Liver (tissue), 9 donors: Measurements from ENCODE around the gene LRRC15. TPM values are rescaled to one million over a fixed set of nuclear protein-coding genes. Genes with fewer than 3 reads are reported as not detected.

Experiments
- DNase-seq: peaks from one replicate; pipeline ENCODE4 v3.0.0-alpha.2; 2017; ENCODE audit warnings: low spot score
- H3K27ac ChIP-seq, 2 donors: one replicate each; pipeline ENCODE4 v1.7.0; 2013; ENCODE audit warnings: inconsistent platforms in 2 of 2, low read length in 2 of 2, control low read depth in 1 of 2, low read depth in 1 of 2, mild to moderate bottlenecking in 1 of 2
- H3K27me3 ChIP-seq, 4 donors: one replicate each; pipeline versions ENCODE4 v1.6.1 to v1.7.0; 2013; ENCODE audit warnings: low read length in 3 of 4, inconsistent platforms in 1 of 4, mild to moderate bottlenecking in 1 of 4, moderate library complexity in 1 of 4; ENCODE audit not compliant: control insufficient read depth in 4 of 4, insufficient read depth in 4 of 4
- H3K36me3 ChIP-seq, 4 donors: one replicate each; pipeline versions ENCODE4 v1.6.1 to v1.7.0; 2013; ENCODE audit warnings: low read length in 3 of 4, mild to moderate bottlenecking in 3 of 4, low read depth in 1 of 4, moderate library complexity in 1 of 4; ENCODE audit not compliant: control insufficient read depth in 4 of 4, insufficient read depth in 3 of 4
- H3K4me1 ChIP-seq, 4 donors: one replicate each; pipeline versions ENCODE4 v1.6.1 to v1.7.0; 2013; ENCODE audit warnings: low read length in 3 of 4, mild to moderate bottlenecking in 3 of 4, moderate library complexity in 1 of 4; ENCODE audit not compliant: control insufficient read depth in 4 of 4, insufficient read depth in 4 of 4
- H3K4me3 ChIP-seq, 3 donors: one replicate each; pipeline versions ENCODE4 v1.6.1 to v1.7.0; 2013; ENCODE audit warnings: low read length in 3 of 3, control low read depth in 1 of 3, low read depth in 1 of 3, mild to moderate bottlenecking in 1 of 3
- H3K9ac ChIP-seq, 2 donors: one replicate each; pipeline ENCODE4 v1.7.0; 2013; ENCODE audit warnings: low read length in 2 of 2, mild to moderate bottlenecking in 2 of 2, moderate library complexity in 2 of 2, control low read depth in 1 of 2, low read depth in 1 of 2
- H3K9me3 ChIP-seq, 4 donors: one replicate each; pipeline versions ENCODE4 v1.6.1 to v1.7.0; 2013; ENCODE audit warnings: low read length in 3 of 4; ENCODE audit not compliant: control insufficient read depth in 4 of 4
- ATF3 ChIP-seq: IDR thresholded peaks from 2 replicates; pipeline ENCODE4 v1.6.1; 2016; ENCODE audit warnings: antibody characterized with exemption
- CTCF ChIP-seq: fragments of 150-350 bp; IDR thresholded peaks from 2 replicates; pipeline ENCODE4 v1.5.1; 2017; ENCODE audit warnings: improper control_type of control experiment, low read depth, low read length; ENCODE audit not compliant: missing input control
- EGR1 ChIP-seq, 2 donors: IDR thresholded peaks; 2 replicates each; pipeline ENCODE4 v1.6.1; 2016 to 2018; ENCODE audit warnings: antibody characterized with exemption in 2 of 2, low read depth in 2 of 2
- GABPA ChIP-seq, 2 donors: IDR thresholded peaks in 1 of 2; conservative IDR thresholded peaks in 1 of 2; 2 replicates each; pipeline ENCODE4 v1.6.1; 2016; ENCODE audit warnings: antibody characterized with exemption in 2 of 2, mild to moderate bottlenecking in 1 of 2, moderate library complexity in 1 of 2
- JUND ChIP-seq, 2 donors: IDR thresholded peaks; 2 replicates each; pipeline ENCODE4 v1.6.1; 2016; ENCODE audit warnings: antibody characterized with exemption in 2 of 2
- RAD21 ChIP-seq, 2 donors: IDR thresholded peaks; 2 replicates each; pipeline ENCODE4 v1.6.1; 2016; ENCODE audit warnings: antibody characterized with exemption in 2 of 2, mild to moderate bottlenecking in 2 of 2
- RXRA ChIP-seq, 2 donors: IDR thresholded peaks; 2 replicates each; pipeline ENCODE4 v1.6.1; 2017 to 2018; ENCODE audit warnings: antibody characterized with exemption in 2 of 2, mild to moderate bottlenecking in 1 of 2
- YY1 ChIP-seq: IDR thresholded peaks from 2 replicates; pipeline ENCODE4 v1.6.1; 2016; ENCODE audit warnings: antibody characterized with exemption, mild to moderate bottlenecking
- ZBTB33 ChIP-seq: IDR thresholded peaks from 2 replicates; pipeline ENCODE4 v1.6.1; 2016; ENCODE audit warnings: antibody characterized with exemption
- WGBS: extraction: QIAGEN DNeasy Blood & Tissue Kit; methylation state at CpG from one replicate; pipeline ENCODE4 v1.1.7; 2013; 5-methylcytosine and 5-hydroxymethylcytosine counted together
- polyA plus RNA-seq, 2 donors: library from polyadenylated mRNA; stranded (reverse) in 1 of 2; unstranded in 1 of 2; fragments of 200-250 nt in 1 of 2; fragments of >200 nt in 1 of 2; fragmentation: Nextera tagmentation in 1 of 2; extraction: Ambion mirVana in 1 of 2; gene quantifications; one replicate each; pipeline versions ENCODE4 v1.2.1 to v1.2.3, GENCODE V29; 2013 to 2015
- total RNA-seq, 2 donors: library from RNA; depleted of rRNA; stranded (reverse); fragments of >200 nt; gene quantifications; one replicate each; pipeline ENCODE4 v1.2.3, GENCODE V29; 2014
- donor health status: healthy.
- donor health status: healthy.
- donor health status: healthy.
- donor health status: healthy.
- donor health status: healthy.

Gene LRRC15
- total and polyA plus RNA-seq, 4 donors = 0.03 to 0.08 (median 0.05) TPM; not detected in 1

- Histone ChIP-seq H3K4me3 (no peak overlapping the region), H3K4me1 (peaks cover 0 to 6% (median 4%) of the 10 kb centered on the region in 4 donors), H3K27ac (no peak overlapping the region), H3K27me3 (no peaks in the 10 kb centered on the region), H3K9ac (no peak overlapping the region), H3K36me3 (peaks cover 10 to 19% (median 16%) of the 10 kb centered on the region in 4 donors), H3K9me3 (no peaks in the 10 kb centered on the region)
- TF ChIP-seq RXRA (IDR thresholded peaks at IDR 0.05) (no peak), GABPA (IDR thresholded peaks at IDR 0.05 in 1 of 2, conservative IDR thresholded peaks at IDR 0.05 in 1 of 2) (no peak), YY1 (no peak)
- WGBS = 90% methylated on average over 9 of the region's 9 CpGs
- no peak for DNase-seq
Observed at GRCh38 chr3:194346035-194346434, 23.5 kb downstream of the LRRC15 start.

- Histone ChIP-seq H3K36me3 (peaks cover 8 to 27% (median 21%) of the 10 kb centered on the region in 4 donors), H3K9me3 (no peaks in the 10 kb centered on the region), H3K27me3 (no peaks in the 10 kb centered on the region), H3K9ac (no peak overlapping the region), H3K4me1 (peaks cover 0 to 6% (median 2%) of the 10 kb centered on the region in 4 donors), H3K27ac (no peak overlapping the region), H3K4me3 (no peak overlapping the region)
- DNase-seq = peak; percentile 84
- peak; percentile 78 for TF ChIP-seq CTCF
- no peak for TF ChIP-seq ATF3
- peak; percentile 69 to 75 for TF ChIP-seq RAD21 (IDR thresholded peaks at IDR 0.05)
- 50% methylated on average over 9 of the region's 9 CpGs for WGBS
Observed at GRCh38 chr3:194344012-194344411, 25.5 kb downstream of the LRRC15 start.

- H3K27me3 ChIP-seq = no peaks in the 10 kb centered on the region
- no peak overlapping the region for H3K9ac ChIP-seq
- DNase-seq = no peak
- H3K36me3 ChIP-seq = peaks cover 8 to 27% (median 21%) of the 10 kb centered on the region in 4 donors
- 70% methylated on average over 2 of the region's 2 CpGs for WGBS
- no peak overlapping the region for H3K27ac ChIP-seq
- TF ChIP-seq EGR1 (IDR thresholded peaks at IDR 0.05; ENCODE audit: low read depth in 2 of 2) = no peak
- TF ChIP-seq ZBTB33 = no peak
- no peak for TF ChIP-seq JUND (IDR thresholded peaks at IDR 0.05)
- no peak for TF ChIP-seq CTCF
- no peaks in the 10 kb centered on the region for H3K9me3 ChIP-seq
- no peak overlapping the region for H3K4me3 ChIP-seq
- H3K4me1 ChIP-seq = peaks cover 0 to 6% (median 2%) of the 10 kb centered on the region in 4 donors
Observed at GRCh38 chr3:194343561-194343893, 26.0 kb downstream of the LRRC15 start.
